GM19035 (cell line): ENCODE data around the gene HSD11B1.

ENCODE experiments used
- ATAC-seq: cut with Tn5 transposase; IDR thresholded peaks from one replicate; pipeline ENCODE4 v1.9.1; 2021; ENCODE audit not compliant: unreplicated experiment

The HSD11B1 gene

DNA sequence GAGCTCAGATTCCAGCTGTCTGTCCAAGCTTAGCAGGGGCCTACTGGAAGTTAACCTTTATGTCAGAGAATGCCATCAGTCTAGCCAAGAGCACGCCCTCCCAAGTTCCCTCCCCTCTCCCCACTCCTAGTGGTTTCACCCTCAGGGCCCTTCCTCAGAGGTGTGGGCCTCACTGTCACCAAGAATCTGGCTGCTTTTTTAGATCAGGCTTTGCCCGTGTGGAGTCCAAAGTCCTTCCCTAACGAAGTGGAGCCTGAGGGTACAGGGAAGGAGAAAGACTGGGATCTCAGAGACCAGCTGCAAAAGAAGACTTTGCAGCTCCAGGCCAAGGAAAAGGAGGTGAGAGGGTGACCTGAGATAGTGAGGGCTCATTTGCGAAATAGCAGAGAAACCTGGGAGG lies 75.6 kb downstream of the HSD11B1 start:
- no peak for ATAC-seq

- no peak for ATAC-seq
These were observed 78.7 kb downstream of the HSD11B1 start for GRCh38 chr1:209783386-209783785.
